Smooth muscle cell (in vitro differentiated cells): ENCODE measurements around the gene PPP1R14C. TPM values are rescaled to one million over a fixed set of nuclear protein-coding genes. Genes with fewer than 3 reads are reported as not detected.
A peak's percentile ranks its signal among the peaks of the same experiment; 100 is the strongest.

Experiments used
- DNase-seq: peaks from one replicate; lab custom pipeline; 2025; ENCODE audit not compliant: unreplicated experiment; lab: John Stamatoyannopoulos, UW
- H2AFZ ChIP-seq: fragments of 200-600 bp; sonication (generic); 2 replicates; pipeline ENCODE4 v1.6.0; 2016; ENCODE audit warnings: antibody characterized with exemption, low read depth, mild to moderate bottlenecking
- H3F3A ChIP-seq: fragments of 200-600 bp; sonication (generic); 2 replicates; pipeline ENCODE4 v1.6.0; 2017; ENCODE audit warnings: antibody characterized with exemption, low read depth
- H3K27ac ChIP-seq: fragments of 200-600 bp; sonication (generic); 2 replicates; pipeline ENCODE4 v1.5.1; 2016; ENCODE audit warnings: low read depth, mild to moderate bottlenecking
- H3K27me3 ChIP-seq: fragments of 200-600 bp; sonication (generic); 2 replicates; pipeline ENCODE4 v1.6.1; 2016; ENCODE audit warnings: low read depth, mild to moderate bottlenecking
- H3K36me3 ChIP-seq: fragments of 200-600 bp; sonication (generic); 2 replicates; pipeline ENCODE4 v1.5.1; 2016; ENCODE audit warnings: low read depth
- H3K4me1 ChIP-seq: fragments of 200-600 bp; sonication (generic); 2 replicates; pipeline ENCODE4 v1.5.1; 2016; ENCODE audit warnings: low read depth
- H3K4me2 ChIP-seq: fragments of 200-600 bp; sonication (generic); 2 replicates; pipeline ENCODE4 v1.6.0; 2016; ENCODE audit warnings: mild to moderate bottlenecking
- H3K4me3 ChIP-seq: fragments of 200-600 bp; sonication (generic); 2 replicates; pipeline ENCODE4 v1.5.1; 2016; ENCODE audit warnings: mild to moderate bottlenecking
- H3K79me2 ChIP-seq: fragments of 200-600 bp; sonication (generic); 2 replicates; pipeline ENCODE4 v1.6.0; 2016; ENCODE audit warnings: low read depth, mild to moderate bottlenecking
- H3K9ac ChIP-seq: fragments of 200-600 bp; sonication (generic); 2 replicates; pipeline ENCODE4 v1.6.0; 2016; ENCODE audit warnings: low read depth
- H3K9me3 ChIP-seq: fragments of 200-600 bp; sonication (generic); replicated peaks from 2 replicates; pipeline ENCODE4 v1.5.1; 2016; ENCODE audit warnings: low read depth
- H4K20me1 ChIP-seq: fragments of 200-600 bp; sonication (generic); 2 replicates; pipeline ENCODE4 v1.6.0; 2016; ENCODE audit warnings: low read depth
- CTCF ChIP-seq: fragments of 200-600 bp; sonication (generic); IDR thresholded peaks from 2 replicates; pipeline ENCODE4 v1.5.1; 2017; ENCODE audit warnings: borderline replicate concordance, mild to moderate bottlenecking, antibody characterized with exemption; ENCODE audit not compliant: insufficient read depth, poor library complexity, severe bottlenecking
- WGBS: methylation state at CpG from one replicate; pipeline ENCODE4 v1.1.7; 2016; ENCODE audit warnings: low lambda C conversion rate; 5-methylcytosine and 5-hydroxymethylcytosine counted together
- polyA plus RNA-seq: library from polyadenylated mRNA; unstranded; fragments of >200 nt; fragmentation: Nextera tagmentation; extraction: Ambion mirVana; gene quantifications from 2 replicates; pipeline ENCODE4 v1.2.1, GENCODE V29; 2016
- total RNA-seq: library from RNA; depleted of rRNA; stranded (reverse); fragments of >200 nt; gene quantifications from 2 replicates; pipeline ENCODE4 v1.2.3, GENCODE V29; 2014

Gene PPP1R14C
- total and polyA plus RNA-seq, 2 experiments from 2014 or later: 2.6 to 7.9 TPM

GRCh38 chr6:150251566-150252186, 108.8 kb downstream of the PPP1R14C start:
- H3K9ac ChIP-seq: no peak overlapping the region
- H3K4me1 ChIP-seq: peaks cover 3% of the 10 kb centered on the region
- no peak overlapping the region for H3K4me3 ChIP-seq
- H2AFZ ChIP-seq: no peak overlapping the region
- no peaks in the 10 kb centered on the region for H3K36me3 ChIP-seq
- no peak overlapping the region for H3K27ac ChIP-seq
- no peaks in the 10 kb centered on the region for H3K27me3 ChIP-seq
- H4K20me1 ChIP-seq: no peaks in the 10 kb centered on the region
- TF ChIP-seq CTCF: no peak
- H3F3A ChIP-seq: no peaks in the 10 kb centered on the region
- H3K9me3 ChIP-seq: no peaks in the 10 kb centered on the region
- H3K79me2 ChIP-seq: no peaks in the 10 kb centered on the region
- DNase-seq: no peak
- WGBS: 95% methylated on average over 6 of the region's 6 CpGs
- H3K4me2 ChIP-seq: no peak overlapping the region

GRCh38 chr6:150252714-150253444, 110.0 kb downstream of the PPP1R14C start:
- Histone ChIP-seq H3K27me3 (no peaks in the 10 kb centered on the region), H3K4me1 (peaks cover 9% of the 10 kb centered on the region), H3K9me3 (no peaks in the 10 kb centered on the region), H3K36me3 (no peaks in the 10 kb centered on the region), H3K4me2 (peak overlapping the region; percentile 25), H3K27ac (peak overlapping the region; percentile 39), H3K9ac (no peak overlapping the region), H4K20me1 (no peaks in the 10 kb centered on the region), H2AFZ (no peak overlapping the region), H3F3A (no peaks in the 10 kb centered on the region), H3K4me3 (no peak overlapping the region), H3K79me2 (no peaks in the 10 kb centered on the region)
- WGBS: 75% methylated on average over 6 of the region's 6 CpGs
- DNase-seq: no peak
- TF ChIP-seq CTCF: no peak

GRCh38 chr6:150253489-150253888, 110.6 kb downstream of the PPP1R14C start:
- H3K9ac ChIP-seq: no peak overlapping the region
- WGBS: 76% methylated on average over 3 of the region's 3 CpGs
- peak overlapping the region; percentile 25 for H3K4me2 ChIP-seq

More at GRCh38 chr6:150253489-150253888, 110.6 kb downstream of the PPP1R14C start:
- Histone ChIP-seq H3K4me1 (peaks cover 9% of the 10 kb centered on the region), H3K27me3 (no peaks in the 10 kb centered on the region), H3K9me3 (no peaks in the 10 kb centered on the region), H3F3A (no peaks in the 10 kb centered on the region), H3K36me3 (no peaks in the 10 kb centered on the region), H3K4me3 (no peak overlapping the region), H3K79me2 (no peaks in the 10 kb centered on the region), H3K27ac (peak overlapping the region; percentile 39), H2AFZ (no peak overlapping the region), H4K20me1 (no peaks in the 10 kb centered on the region)
- no peak for TF ChIP-seq CTCF
- no peak for DNase-seq
